ENCODE results near the gene KCNQ5.
"Not testable (repeated sequence)": the region's sequence is repeated elsewhere in the genome, so short reads cannot be mapped to it uniquely, and the experiment has no call there.

KCNQ5 gene

DNA sequence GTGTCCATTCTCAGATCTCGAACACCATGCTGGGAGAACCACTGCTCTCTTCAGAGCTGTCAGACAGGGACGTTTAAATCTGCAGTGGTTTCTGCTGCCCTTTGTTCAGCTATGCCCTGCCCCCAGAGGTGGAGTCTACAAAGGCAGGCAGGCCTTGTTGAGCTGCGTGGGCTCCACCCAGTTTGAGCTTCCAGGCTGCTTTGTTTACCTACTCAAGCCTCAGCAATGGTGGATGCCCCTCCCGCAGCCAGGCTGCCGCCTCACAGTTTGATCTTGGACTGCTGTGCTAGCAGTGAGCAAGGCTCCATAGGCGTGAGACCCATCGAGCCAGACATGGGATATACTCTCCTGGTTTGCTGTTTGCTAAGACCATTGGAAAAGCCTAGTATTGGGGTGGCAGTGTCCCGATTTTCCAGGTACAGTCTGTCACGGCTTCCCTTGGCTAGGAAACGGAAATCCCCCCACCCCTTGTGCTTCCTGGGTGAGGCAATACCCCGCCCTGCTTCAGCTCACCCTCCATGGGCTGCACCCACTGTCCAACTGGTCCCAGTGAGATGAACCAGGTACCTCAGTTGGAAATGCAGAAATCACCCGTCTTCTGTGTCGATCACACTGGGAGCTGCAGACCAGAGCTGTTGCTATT is 362.4 kb downstream of the KCNQ5 start:
- H3K27me3 Mint-ChIP-seq; ATAC-seq (ENCODE audit: low read depth); H3K27ac Mint-ChIP-seq; DNase-seq (ENCODE audit: low spot score in 2 of 2); H3K4me3 Mint-ChIP-seq: not testable (repeated sequence)
- Mint-ChIP-seq H3K9me3 (peaks cover 11% of the 10 kb centered on the region), H3K36me3 (peaks cover 23% of the 10 kb centered on the region), H3K4me1 (peaks cover 19% of the 10 kb centered on the region)

DNA sequence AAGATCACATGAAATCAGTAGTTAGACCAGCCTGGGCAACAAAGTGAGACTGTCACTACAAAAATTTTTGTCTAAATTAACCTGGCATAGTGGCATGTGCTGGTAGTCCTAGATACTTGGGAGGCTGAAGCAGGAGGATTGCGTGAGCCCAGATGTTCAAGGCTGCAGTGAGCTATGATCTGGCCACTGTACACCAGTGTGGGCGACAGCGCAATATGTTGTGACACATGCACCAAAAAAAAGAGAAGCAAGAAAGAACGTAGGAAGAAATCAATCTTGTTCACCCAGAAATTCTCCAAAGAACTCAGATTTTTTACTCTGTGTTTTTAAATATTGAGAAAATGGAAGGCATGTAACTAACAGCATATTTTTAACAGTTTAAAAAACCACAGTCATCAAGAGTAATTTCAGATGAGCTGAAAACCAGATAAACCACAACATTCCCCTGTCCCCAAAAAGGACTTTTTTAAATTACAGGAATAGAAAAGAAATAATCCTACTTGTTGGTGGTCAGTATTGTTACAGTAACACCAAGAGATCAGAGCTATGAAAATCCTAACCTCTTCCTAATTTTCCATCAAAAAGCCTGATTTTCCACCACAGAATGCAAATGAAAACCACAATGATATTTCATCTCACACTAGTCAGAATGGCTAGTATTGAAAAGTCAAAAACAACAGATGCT is 363.3 kb downstream of the KCNQ5 start:
- Mint-ChIP-seq H3K27me3 (no peaks in the 10 kb centered on the region), H3K4me3 (no peak overlapping the region)
- no peak for ATAC-seq (ENCODE audit: low read depth)

DNA sequence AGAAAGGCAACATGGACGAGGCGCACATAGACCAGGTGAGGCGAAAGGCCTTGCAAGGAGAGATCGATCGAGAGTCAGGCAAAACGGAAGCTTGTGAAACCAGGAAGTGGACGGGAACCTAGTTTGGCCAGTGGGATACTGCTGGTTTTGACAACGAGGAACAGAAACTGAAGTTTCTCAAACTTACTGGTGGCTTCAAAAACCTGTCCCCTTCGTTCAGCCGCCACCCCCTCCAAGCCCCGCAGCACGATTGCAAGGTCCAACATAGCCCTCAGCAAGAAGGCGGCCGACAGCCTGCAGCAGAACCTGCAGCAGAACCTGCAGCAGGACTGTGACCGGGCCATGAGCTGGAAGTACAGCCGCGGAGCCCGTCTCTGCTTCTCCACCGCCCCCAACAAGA is 365.4 kb downstream of the KCNQ5 start:
- peaks cover 7% of the 10 kb centered on the region for H3K9me3 Mint-ChIP-seq
- no peak overlapping the region for H3K27ac Mint-ChIP-seq
- peaks cover 9% of the 10 kb centered on the region for H3K4me1 Mint-ChIP-seq
- ATAC-seq (ENCODE audit: low read depth): no peak
- no peaks in the 10 kb centered on the region for H3K27me3 Mint-ChIP-seq
- peaks cover 15% of the 10 kb centered on the region for H3K36me3 Mint-ChIP-seq
- DNase-seq (ENCODE audit: low spot score in 2 of 2): no peak
- H3K4me3 Mint-ChIP-seq: no peak overlapping the region

More for the DNA sequence above, 363.3 kb downstream of the KCNQ5 start:
- DNase-seq (ENCODE audit: low spot score in 2 of 2): no peak
- H3K36me3 Mint-ChIP-seq: peaks cover 23% of the 10 kb centered on the region
- peaks cover 19% of the 10 kb centered on the region for H3K4me1 Mint-ChIP-seq
- H3K27ac Mint-ChIP-seq: no peak overlapping the region
- peaks cover 11% of the 10 kb centered on the region for H3K9me3 Mint-ChIP-seq

DNA sequence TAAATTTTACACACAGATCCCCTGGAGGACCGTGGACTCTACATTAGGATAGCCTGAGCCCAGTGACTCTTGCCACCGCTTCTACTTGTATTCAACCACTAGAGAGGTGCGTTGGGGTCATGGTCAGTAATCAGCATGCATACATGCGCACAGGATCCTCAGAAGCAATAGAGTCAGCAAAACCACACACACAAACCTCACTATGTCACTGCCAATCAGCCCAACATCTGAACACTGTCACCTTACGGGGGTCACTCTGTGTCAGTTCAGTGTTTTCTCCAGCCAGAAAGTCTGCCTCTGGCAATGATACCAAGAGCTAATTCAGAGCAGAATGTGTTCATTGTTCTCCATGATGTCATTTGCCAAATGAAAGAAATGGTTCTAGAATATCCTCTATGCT is 378.1 kb downstream of the KCNQ5 start:
- Mint-ChIP-seq H3K9me3 (no peaks in the 10 kb centered on the region), H3K27ac (no peak overlapping the region), H3K36me3 (peaks cover 7% of the 10 kb centered on the region), H3K4me3 (no peak overlapping the region), H3K4me1 (peaks cover 2% of the 10 kb centered on the region), H3K27me3 (no peaks in the 10 kb centered on the region)
- ATAC-seq (ENCODE audit: low read depth) (no peak), DNase-seq (ENCODE audit: low spot score in 2 of 2) (no peak)

DNA sequence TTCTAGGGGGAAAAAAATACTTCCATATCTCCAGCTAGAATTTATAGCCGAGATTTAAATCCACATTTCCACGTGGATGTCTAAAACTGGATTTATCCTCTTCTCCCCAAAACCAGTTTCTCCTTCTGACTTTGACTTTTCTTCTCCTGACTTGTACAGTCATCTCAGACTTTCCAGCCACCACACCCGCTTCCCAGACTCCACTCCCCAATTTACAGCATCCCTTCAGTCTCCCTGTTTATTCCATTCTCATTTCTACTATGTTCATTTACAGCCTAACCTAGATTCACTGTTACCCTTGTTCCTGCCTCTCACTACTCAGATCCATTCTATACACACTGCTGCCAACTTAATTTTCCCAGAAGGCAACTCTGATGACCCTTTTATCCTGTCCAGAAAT is 378.6 kb downstream of the KCNQ5 start:
- no peaks in the 10 kb centered on the region for H3K9me3 Mint-ChIP-seq
- DNase-seq (ENCODE audit: low spot score in 2 of 2): no peak
- H3K36me3 Mint-ChIP-seq: peaks cover 7% of the 10 kb centered on the region
- peaks cover 2% of the 10 kb centered on the region for H3K4me1 Mint-ChIP-seq
- ATAC-seq (ENCODE audit: low read depth): no peak
- H3K4me3 Mint-ChIP-seq: no peak overlapping the region
- H3K27me3 Mint-ChIP-seq: no peaks in the 10 kb centered on the region
- H3K27ac Mint-ChIP-seq: no peak overlapping the region

DNA sequence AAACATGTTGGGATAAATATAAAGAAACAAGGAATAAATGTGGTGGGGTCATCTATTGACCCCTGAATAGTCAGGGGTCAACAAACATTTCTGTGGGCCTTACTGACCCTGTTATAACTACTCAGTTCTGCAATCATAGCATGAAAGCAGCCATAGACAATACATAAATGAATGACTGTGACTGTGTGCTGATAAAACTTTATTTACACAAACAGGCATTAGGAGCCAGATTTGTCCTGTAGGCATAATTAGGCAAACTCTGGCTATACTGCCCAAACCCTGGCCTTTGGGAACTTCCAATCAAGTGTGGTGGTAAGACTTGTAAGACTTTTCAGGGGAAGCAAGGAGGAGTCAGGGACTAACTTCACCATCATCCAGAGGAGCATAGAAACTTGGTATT is 380.7 kb downstream of the KCNQ5 start:
- no peak overlapping the region for H3K4me3 Mint-ChIP-seq
- no peak overlapping the region for H3K27ac Mint-ChIP-seq
- H3K36me3 Mint-ChIP-seq: peaks cover 17% of the 10 kb centered on the region
- H3K9me3 Mint-ChIP-seq: no peaks in the 10 kb centered on the region
- peaks cover 2% of the 10 kb centered on the region for H3K4me1 Mint-ChIP-seq
- no peaks in the 10 kb centered on the region for H3K27me3 Mint-ChIP-seq
- no peak for DNase-seq (ENCODE audit: low spot score in 2 of 2)
- no peak for ATAC-seq (ENCODE audit: low read depth)

DNA sequence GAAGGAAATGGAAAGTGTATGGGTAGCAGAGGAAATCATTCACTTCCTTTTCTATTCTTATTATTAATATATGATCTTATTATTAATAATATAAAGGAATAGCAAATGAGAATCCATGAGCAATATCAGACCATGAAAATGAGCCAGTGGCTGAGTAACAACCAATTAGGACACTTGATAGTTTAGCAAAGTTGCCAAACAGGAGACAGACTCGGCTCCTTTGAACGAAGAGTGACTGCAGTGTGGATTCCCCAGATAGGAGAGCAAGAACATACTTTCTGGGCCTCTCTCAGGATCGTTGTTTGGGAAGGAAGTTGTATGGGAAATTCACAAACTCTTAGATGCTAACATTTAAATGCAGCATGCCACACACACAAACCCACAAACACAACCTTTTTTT is 381.4 kb downstream of the KCNQ5 start:
- Mint-ChIP-seq H3K36me3 (peaks cover 23% of the 10 kb centered on the region), H3K27me3 (no peaks in the 10 kb centered on the region), H3K9me3 (peaks cover 1% of the 10 kb centered on the region)

DNA sequence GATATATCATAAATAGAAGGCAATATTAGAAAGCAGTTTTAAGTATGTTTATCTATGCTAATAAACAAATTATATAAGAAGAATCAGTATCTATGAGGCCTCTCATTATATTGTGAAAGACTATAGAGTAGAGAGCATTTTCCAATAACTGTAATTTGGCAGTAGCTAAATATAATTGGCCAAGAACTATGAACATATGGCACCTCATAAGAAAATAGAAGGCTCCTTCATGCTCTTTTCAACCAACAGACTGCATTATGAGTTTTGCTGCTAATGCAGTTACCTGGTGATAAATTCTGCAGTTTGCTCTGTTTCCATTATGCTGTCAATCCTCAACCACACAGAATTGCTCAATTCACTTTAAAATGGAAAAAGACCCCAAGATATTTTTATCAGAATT is 382.4 kb downstream of the KCNQ5 start:
- peaks cover 2% of the 10 kb centered on the region for H3K4me1 Mint-ChIP-seq
- H3K4me3 Mint-ChIP-seq: no peak overlapping the region
- no peak for DNase-seq (ENCODE audit: low spot score in 2 of 2)
- H3K36me3 Mint-ChIP-seq: peaks cover 26% of the 10 kb centered on the region
- peaks cover 1% of the 10 kb centered on the region for H3K9me3 Mint-ChIP-seq
- no peak for ATAC-seq (ENCODE audit: low read depth)
- no peaks in the 10 kb centered on the region for H3K27me3 Mint-ChIP-seq
- H3K27ac Mint-ChIP-seq: no peak overlapping the region

More for the DNA sequence above, 381.4 kb downstream of the KCNQ5 start:
- ATAC-seq (ENCODE audit: low read depth) (no peak), DNase-seq (ENCODE audit: low spot score in 2 of 2) (no peak)
- no peak overlapping the region for H3K27ac Mint-ChIP-seq
- no peak overlapping the region for H3K4me3 Mint-ChIP-seq
- H3K4me1 Mint-ChIP-seq: peaks cover 2% of the 10 kb centered on the region

DNA sequence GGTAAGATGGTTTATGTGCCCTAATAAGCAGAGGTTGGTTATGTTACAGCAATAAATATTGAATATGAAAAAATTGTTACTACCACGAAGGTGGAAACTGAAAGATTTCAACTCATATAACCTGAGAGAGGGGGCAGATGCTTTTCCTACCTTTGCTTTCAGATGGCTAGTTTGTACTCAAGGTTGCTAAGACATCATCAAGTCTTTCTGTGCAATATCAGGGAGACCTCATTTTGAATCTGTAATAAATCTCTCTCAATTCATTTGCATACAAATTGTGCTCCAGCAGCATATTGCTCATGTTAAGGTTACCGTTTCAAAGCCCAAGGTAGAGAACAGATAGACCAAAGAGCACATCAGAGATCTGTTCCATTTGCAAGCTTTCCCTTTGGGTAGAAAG is 383.0 kb downstream of the KCNQ5 start:
- H3K4me3 Mint-ChIP-seq: no peak overlapping the region
- peaks cover 1% of the 10 kb centered on the region for H3K4me1 Mint-ChIP-seq
- H3K27ac Mint-ChIP-seq: no peak overlapping the region
- ATAC-seq (ENCODE audit: low read depth): no peak
- no peak for DNase-seq (ENCODE audit: low spot score in 2 of 2)
- H3K27me3 Mint-ChIP-seq: no peaks in the 10 kb centered on the region
- peaks cover 1% of the 10 kb centered on the region for H3K9me3 Mint-ChIP-seq
- peaks cover 31% of the 10 kb centered on the region for H3K36me3 Mint-ChIP-seq

DNA sequence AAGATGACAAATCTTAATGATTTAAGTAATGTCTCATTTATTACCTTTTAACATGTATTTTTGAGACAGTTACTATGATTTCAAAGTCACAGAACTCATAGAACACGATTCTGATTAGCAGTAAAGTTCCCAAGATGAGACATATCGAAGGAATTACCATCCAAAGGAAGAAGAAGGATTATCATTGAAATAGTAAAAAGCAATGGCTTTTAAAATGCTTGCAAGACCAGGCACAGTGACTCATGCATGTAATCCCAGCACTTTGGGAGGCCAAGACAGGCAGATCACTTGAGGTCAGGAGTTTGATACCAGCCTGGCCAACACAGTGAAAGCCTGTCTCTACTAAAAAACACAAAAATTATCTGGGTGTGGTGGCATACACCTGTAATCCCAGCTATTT is 384.3 kb downstream of the KCNQ5 start:
- DNase-seq (ENCODE audit: low spot score in 2 of 2): no peak
- H3K4me1 Mint-ChIP-seq: no peaks in the 10 kb centered on the region

DNA sequence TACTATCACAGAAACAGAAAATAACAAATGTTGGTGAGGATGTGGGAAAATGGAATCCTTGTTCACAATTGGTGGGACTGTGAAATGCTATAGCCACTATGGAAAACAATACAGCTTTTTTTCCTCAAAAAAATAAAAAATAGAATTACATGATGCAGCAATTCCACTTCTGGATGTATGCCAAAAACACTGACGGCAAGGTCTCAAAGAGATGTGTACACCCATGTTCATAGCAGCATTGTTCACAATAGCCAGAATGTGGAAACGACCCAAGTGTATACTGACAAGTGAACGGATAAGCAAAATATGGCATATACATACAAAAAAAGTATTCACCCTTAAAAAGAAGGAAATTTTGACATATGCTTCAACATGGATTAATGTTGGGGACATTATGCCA is 390.1 kb downstream of the KCNQ5 start:
- Mint-ChIP-seq H3K27ac (no peak overlapping the region), H3K9me3 (peaks cover 1% of the 10 kb centered on the region), H3K4me1 (no peaks in the 10 kb centered on the region), H3K36me3 (peaks cover 19% of the 10 kb centered on the region), H3K27me3 (no peaks in the 10 kb centered on the region), H3K4me3 (no peak overlapping the region)
- DNase-seq (ENCODE audit: low spot score in 2 of 2): no peak
- no peak for ATAC-seq (ENCODE audit: low read depth)

More for the DNA sequence above, 384.3 kb downstream of the KCNQ5 start:
- Mint-ChIP-seq H3K27ac (no peak overlapping the region), H3K4me3 (no peak overlapping the region), H3K27me3 (no peaks in the 10 kb centered on the region), H3K36me3 (peaks cover 29% of the 10 kb centered on the region), H3K9me3 (peaks cover 1% of the 10 kb centered on the region)
- ATAC-seq (ENCODE audit: low read depth): no peak

DNA sequence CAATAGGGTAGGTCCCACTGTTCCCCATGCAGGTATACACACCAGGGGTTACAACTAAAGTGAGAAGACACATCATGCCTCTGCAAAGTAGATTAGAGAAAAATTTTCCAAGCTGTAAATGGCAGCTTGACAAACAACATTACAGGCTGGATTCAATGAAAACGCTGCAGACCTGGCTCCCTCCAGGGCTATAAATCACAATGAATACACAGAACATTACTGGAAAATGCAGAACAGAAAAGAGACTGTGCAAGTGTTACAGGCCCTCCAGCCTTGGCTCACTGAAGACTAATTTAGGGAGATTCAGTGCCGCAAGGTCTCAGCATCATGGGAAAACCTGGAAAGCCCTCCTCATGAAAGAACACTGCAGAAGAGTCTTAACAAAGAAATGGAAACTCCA is 395.6 kb downstream of the KCNQ5 start:
- Mint-ChIP-seq H3K27me3 (no peaks in the 10 kb centered on the region), H3K4me3 (no peak overlapping the region), H3K9me3 (no peaks in the 10 kb centered on the region), H3K27ac (no peak overlapping the region), H3K36me3 (peaks cover 2% of the 10 kb centered on the region), H3K4me1 (no peaks in the 10 kb centered on the region)
- DNase-seq (ENCODE audit: low spot score in 2 of 2): no peak
- ATAC-seq (ENCODE audit: low read depth): no peak

DNA sequence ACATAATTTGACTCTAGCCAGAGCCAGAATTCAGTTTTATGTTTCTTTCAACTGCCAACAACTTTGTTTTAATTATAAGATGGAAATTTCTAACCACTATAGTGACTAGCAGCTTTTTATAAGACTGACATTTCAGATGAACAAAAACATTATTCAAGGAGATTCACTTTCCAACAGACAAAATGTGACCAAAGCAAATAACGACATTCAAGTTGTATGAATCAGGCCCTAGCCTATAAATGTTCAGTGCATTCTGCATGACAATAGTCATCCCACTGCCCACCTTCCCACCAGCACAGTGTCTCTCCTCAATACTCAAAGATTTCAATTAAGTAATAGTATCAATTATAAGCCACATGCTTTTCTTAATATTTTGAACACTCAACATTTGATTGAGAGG is 402.7 kb downstream of the KCNQ5 start:
- H3K36me3 Mint-ChIP-seq: peaks cover 5% of the 10 kb centered on the region
- DNase-seq (ENCODE audit: low spot score in 2 of 2): no peak
- no peak for ATAC-seq (ENCODE audit: low read depth)
- no peak overlapping the region for H3K27ac Mint-ChIP-seq
- H3K4me1 Mint-ChIP-seq: no peaks in the 10 kb centered on the region
- H3K27me3 Mint-ChIP-seq: no peaks in the 10 kb centered on the region
- H3K9me3 Mint-ChIP-seq: no peaks in the 10 kb centered on the region
- H3K4me3 Mint-ChIP-seq: no peak overlapping the region

DNA sequence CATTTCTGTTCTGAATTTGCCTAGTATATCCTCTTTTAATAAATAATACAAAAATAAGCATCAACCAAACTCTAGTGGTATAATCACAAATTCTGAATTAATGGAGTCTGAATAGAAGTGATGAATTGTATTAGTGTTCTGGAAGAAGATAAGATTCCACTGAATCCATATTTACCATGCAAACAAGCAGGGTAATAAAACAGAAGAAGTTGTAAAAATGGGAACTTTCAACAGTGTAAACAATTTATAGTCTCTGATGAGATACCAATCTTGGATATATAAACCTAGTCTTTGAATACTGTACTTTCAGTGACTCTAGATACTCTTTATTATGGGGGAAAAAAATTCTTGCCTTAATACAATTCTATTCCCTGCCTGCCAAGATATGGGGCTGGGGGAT is 405.8 kb downstream of the KCNQ5 start:
- H3K36me3 Mint-ChIP-seq: peaks cover 3% of the 10 kb centered on the region
- no peaks in the 10 kb centered on the region for H3K27me3 Mint-ChIP-seq
- H3K4me1 Mint-ChIP-seq: no peaks in the 10 kb centered on the region
- DNase-seq (ENCODE audit: low spot score in 2 of 2) (no peak), ATAC-seq (ENCODE audit: low read depth) (no peak)
- H3K4me3 Mint-ChIP-seq: no peak overlapping the region
- no peaks in the 10 kb centered on the region for H3K9me3 Mint-ChIP-seq
- no peak overlapping the region for H3K27ac Mint-ChIP-seq

Measured in memory B cell (primary cell).